Vagina (tissue), 2 donors: ENCODE results near the gene GALNT7.

ENCODE experiments used
- CTCF ChIP-seq, 3 experiments: fragments of 450-650 bp in 2 of 3; fragments of 200-600 bp in 1 of 3; sonication (generic) in 1 of 3; IDR thresholded peaks; one replicate each; pipeline ENCODE4 v1.5.1; 2017 to 2019; ENCODE audit warnings: antibody characterized with exemption in 3 of 3, mild to moderate bottlenecking in 2 of 3, moderate library complexity in 2 of 3
- POLR2A ChIP-seq, 2 donors: fragments of 450-650 bp; IDR thresholded peaks; one replicate each; pipeline ENCODE4 v1.6.1; 2017; ENCODE audit warnings: antibody characterized with exemption in 2 of 2, mild to moderate bottlenecking in 2 of 2, moderate library complexity in 2 of 2
- POLR2AphosphoS5 ChIP-seq, 2 donors: sonication (generic); formaldehyde crosslinking; IDR thresholded peaks; one replicate each; pipeline ENCODE4 v1.9.0; 2017; ENCODE audit warnings: antibody characterized with exemption in 2 of 2, mild to moderate bottlenecking in 2 of 2, low read depth in 1 of 2; ENCODE audit not compliant: insufficient read depth in 1 of 2

- TF ChIP-seq CTCF (IDR thresholded peaks at IDR 0.05) = no peak
- TF ChIP-seq POLR2A (IDR thresholded peaks at IDR 0.05) = no peak
- TF ChIP-seq POLR2AphosphoS5 (IDR thresholded peaks at IDR 0.05; ENCODE audit: insufficient read depth in 1 of 2, low read depth in 1 of 2) = no peak
Observed at GRCh38 chr4:173291899-173292298, 123.3 kb downstream of the GALNT7 start.
